Gastrocnemius medialis (tissue), 4 donors: ENCODE measurements around the gene AANAT.

Experiments
- CTCF ChIP-seq, 5 experiments: fragments of 450-650 bp in 3 of 5; fragments of 200-600 bp in 2 of 5; sonication (generic) in 2 of 5; IDR thresholded peaks in 4 of 5; conservative IDR thresholded peaks in 1 of 5; 1 replicate in 4 of 5; 2 replicates in 1 of 5; pipeline ENCODE4 v1.5.1; 2016 to 2019; ENCODE audit warnings: antibody characterized with exemption in 5 of 5, mild to moderate bottlenecking in 3 of 5, moderate library complexity in 3 of 5
- POLR2A ChIP-seq, 2 donors: fragments of 450-650 bp; IDR thresholded peaks; one replicate each; pipeline ENCODE4 v1.6.1; 2017; ENCODE audit warnings: antibody characterized with exemption in 2 of 2, mild to moderate bottlenecking in 2 of 2, moderate library complexity in 2 of 2

- TF ChIP-seq POLR2A (IDR thresholded peaks at IDR 0.05): peak; percentile 93 to 94
- no peak for TF ChIP-seq CTCF (IDR thresholded peaks at IDR 0.05 in 4 of 5, conservative IDR thresholded peaks at IDR 0.05 in 1 of 5)
These were observed 33.8 kb downstream of the AANAT start, which contains the start of gene RHBDF2 for GRCh38 chr17:76501018-76501826.
